Sigmoid colon (tissue), 4 donors: ENCODE measurements around the gene FGF2.

Experiments
- CTCF ChIP-seq, 4 experiments: fragments of 450-650 bp in 3 of 4; fragments of 200-600 bp in 1 of 4; IDR thresholded peaks; one replicate each; pipeline ENCODE4 v1.5.1; 2016 to 2019; ENCODE audit warnings: antibody characterized with exemption in 4 of 4, mild to moderate bottlenecking in 3 of 4, moderate library complexity in 2 of 4
- POLR2A ChIP-seq, 2 donors: fragments of 450-650 bp; IDR thresholded peaks; one replicate each; pipeline ENCODE4 v1.6.1; 2016; ENCODE audit warnings: antibody characterized with exemption in 2 of 2, mild to moderate bottlenecking in 2 of 2, moderate library complexity in 2 of 2
- POLR2AphosphoS5 ChIP-seq, 4 donors: sonication (generic); formaldehyde crosslinking; IDR thresholded peaks; one replicate each; pipeline ENCODE4 v1.6.1; 2017; ENCODE audit warnings: antibody characterized with exemption in 4 of 4

- no peak for TF ChIP-seq CTCF (IDR thresholded peaks at IDR 0.05)
- TF ChIP-seq POLR2A (IDR thresholded peaks at IDR 0.05), result no peak
- no peak for TF ChIP-seq POLR2AphosphoS5 (IDR thresholded peaks at IDR 0.05)
These were observed 49.7 kb upstream of the FGF2 start for GRCh38 chr4:122776916-122777315.
